HL-60 (cell line): ENCODE data around the gene JDP2.

Experiments
- CTCF ChIP-seq: IDR thresholded peaks from one replicate; pipeline ENCODE4 v1.5.1; 2011; ENCODE audit warnings: low read length, control low read depth, inconsistent platforms; ENCODE audit not compliant: insufficient read depth
- GABPA ChIP-seq: IDR thresholded peaks from 2 replicates; pipeline ENCODE4 v1.6.1; 2012; ENCODE audit warnings: low read depth
- POLR2AphosphoS5 ChIP-seq: IDR thresholded peaks from 2 replicates; pipeline ENCODE4 v1.6.1; 2012; ENCODE audit warnings: low read depth
- TF ChIP-seq, protein P1 (sequence below): IDR thresholded peaks from 2 replicates; pipeline ENCODE4 v1.6.1; 2012; ENCODE audit warnings: low read depth; ENCODE audit not compliant: insufficient replicate concordance

DNA sequence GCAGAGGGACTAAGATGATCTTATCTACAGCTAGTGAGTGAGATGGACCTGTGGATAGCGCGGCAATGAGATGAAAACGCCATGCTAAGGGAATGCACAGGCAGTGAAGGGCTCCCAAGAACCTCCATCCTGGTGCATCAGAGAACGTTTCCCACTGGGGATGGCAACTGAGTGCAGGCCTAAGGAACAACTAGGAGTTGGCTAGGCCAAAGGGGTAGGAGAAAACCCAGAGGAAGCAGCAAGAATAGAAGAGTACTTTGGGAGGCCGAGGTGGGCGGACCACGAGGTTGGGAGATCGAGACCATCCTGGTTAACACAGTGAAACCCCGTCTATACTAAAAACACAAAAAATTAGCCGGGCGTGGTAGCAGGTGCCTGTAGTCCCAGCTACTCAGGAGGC is 69.9 kb downstream of the JDP2 start:
- TF ChIP-seq POLR2AphosphoS5 (no peak), CTCF (no peak), GABPA (no peak)
- TF ChIP-seq, protein P1, sequence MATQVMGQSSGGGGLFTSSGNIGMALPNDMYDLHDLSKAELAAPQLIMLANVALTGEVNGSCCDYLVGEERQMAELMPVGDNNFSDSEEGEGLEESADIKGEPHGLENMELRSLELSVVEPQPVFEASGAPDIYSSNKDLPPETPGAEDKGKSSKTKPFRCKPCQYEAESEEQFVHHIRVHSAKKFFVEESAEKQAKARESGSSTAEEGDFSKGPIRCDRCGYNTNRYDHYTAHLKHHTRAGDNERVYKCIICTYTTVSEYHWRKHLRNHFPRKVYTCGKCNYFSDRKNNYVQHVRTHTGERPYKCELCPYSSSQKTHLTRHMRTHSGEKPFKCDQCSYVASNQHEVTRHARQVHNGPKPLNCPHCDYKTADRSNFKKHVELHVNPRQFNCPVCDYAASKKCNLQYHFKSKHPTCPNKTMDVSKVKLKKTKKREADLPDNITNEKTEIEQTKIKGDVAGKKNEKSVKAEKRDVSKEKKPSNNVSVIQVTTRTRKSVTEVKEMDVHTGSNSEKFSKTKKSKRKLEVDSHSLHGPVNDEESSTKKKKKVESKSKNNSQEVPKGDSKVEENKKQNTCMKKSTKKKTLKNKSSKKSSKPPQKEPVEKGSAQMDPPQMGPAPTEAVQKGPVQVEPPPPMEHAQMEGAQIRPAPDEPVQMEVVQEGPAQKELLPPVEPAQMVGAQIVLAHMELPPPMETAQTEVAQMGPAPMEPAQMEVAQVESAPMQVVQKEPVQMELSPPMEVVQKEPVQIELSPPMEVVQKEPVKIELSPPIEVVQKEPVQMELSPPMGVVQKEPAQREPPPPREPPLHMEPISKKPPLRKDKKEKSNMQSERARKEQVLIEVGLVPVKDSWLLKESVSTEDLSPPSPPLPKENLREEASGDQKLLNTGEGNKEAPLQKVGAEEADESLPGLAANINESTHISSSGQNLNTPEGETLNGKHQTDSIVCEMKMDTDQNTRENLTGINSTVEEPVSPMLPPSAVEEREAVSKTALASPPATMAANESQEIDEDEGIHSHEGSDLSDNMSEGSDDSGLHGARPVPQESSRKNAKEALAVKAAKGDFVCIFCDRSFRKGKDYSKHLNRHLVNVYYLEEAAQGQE: no peak
